Activated CD8-positive, alpha-beta T cell treated with anti-CD3 and anti-CD28 coated beads for 36 hours (primary cell): Measurements from ENCODE around the gene CCDC3. TPM values are rescaled to one million over a fixed set of nuclear protein-coding genes. Genes with fewer than 3 reads are reported as not detected.
"Not testable (repeated sequence)": the region's sequence is repeated elsewhere in the genome, so short reads cannot be mapped to it uniquely, and the experiment has no call there.

ENCODE experiments used
- ATAC-seq: fragments of 200-7000 bp; cut with Tn5 transposase; one replicate; pipeline ENCODE4 v1.10.0; 2021; ENCODE audit warnings: mild to moderate bottlenecking, moderate library complexity
- CTCF ChIA-PET: fragments of 350-600 bp; sonication (Branson Sonifier 250); formaldehyde crosslinking; loops from one replicate; lab custom pipeline; 2021; ENCODE audit warnings: antibody characterized with exemption; lab: Charles Lee
- POLR2A ChIA-PET: fragments of 350-600 bp; sonication (Branson Sonifier 250); formaldehyde crosslinking; loops from one replicate; lab custom pipeline; 2021; ENCODE audit warnings: antibody characterized with exemption; lab: Charles Lee
- DNase-seq: peaks from one replicate; pipeline ENCODE4 v3.0.0-alpha.2; 2020
- H3K27ac Mint-ChIP-seq: one replicate; pipeline ENCODE4 v1.8.0; 2021; ENCODE audit warnings: mild to moderate bottlenecking, mixed read lengths
- H3K27me3 Mint-ChIP-seq: one replicate; pipeline ENCODE4 v1.8.0; 2021; ENCODE audit warnings: mixed read lengths
- H3K36me3 Mint-ChIP-seq: one replicate; pipeline ENCODE4 v1.8.0; 2021; ENCODE audit warnings: low read depth, mixed read lengths
- H3K4me1 Mint-ChIP-seq: one replicate; pipeline ENCODE4 v1.8.0; 2021; ENCODE audit warnings: low read depth, mixed read lengths
- H3K4me3 Mint-ChIP-seq: one replicate; pipeline ENCODE4 v1.8.0; 2021; ENCODE audit warnings: mild to moderate bottlenecking, moderate library complexity, mixed read lengths
- H3K9me3 Mint-ChIP-seq: one replicate; pipeline ENCODE4 v1.8.0; 2021; ENCODE audit warnings: mixed read lengths
- intact Hi-C: fragments of 100-400 bp; cut with micrococcal nuclease; formaldehyde crosslinking; loops from one replicate; pipeline ENCODE4 v1.10.0; 2022
- total RNA-seq, 2 experiments: library from RNA; stranded (reverse); gene quantifications; one replicate each; pipeline ENCODE4 v1.2.3, GENCODE V29; 2021
- TF ChIP-seq, protein P1 (sequence below): fragments of 200-600 bp; IDR thresholded peaks from one replicate; pipeline ENCODE4 v1.8.0; 2022; ENCODE audit warnings: antibody characterized with exemption, mild to moderate bottlenecking

CCDC3 gene
- total RNA-seq, 2 experiments from 2014 or later, result not detected

DNA sequence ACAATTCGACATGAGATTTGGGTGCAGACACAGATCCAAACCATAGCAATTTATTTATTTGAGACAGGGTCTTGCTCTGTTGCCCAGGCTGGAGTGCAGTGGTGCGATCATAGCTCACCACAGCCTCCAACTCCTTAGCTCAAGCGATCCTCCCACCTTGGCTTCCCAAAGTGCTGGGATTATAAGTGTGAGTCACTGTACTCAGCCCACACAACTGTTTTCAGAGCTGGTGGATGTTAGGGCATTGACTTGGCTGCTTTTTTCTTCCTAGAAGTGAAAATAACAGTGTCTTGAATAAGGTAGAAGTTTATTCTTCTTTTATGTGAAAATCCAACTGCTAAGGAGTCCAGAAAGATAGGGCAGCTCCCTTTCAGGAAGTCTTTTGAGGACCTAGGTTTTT lies 132.1 kb downstream of the CCDC3 start:
- no peak overlapping the region for H3K27ac Mint-ChIP-seq
- intact Hi-C loops, result no loop called here
- H3K9me3 Mint-ChIP-seq, result no peaks in the 10 kb centered on the region
- TF ChIP-seq, protein P1, sequence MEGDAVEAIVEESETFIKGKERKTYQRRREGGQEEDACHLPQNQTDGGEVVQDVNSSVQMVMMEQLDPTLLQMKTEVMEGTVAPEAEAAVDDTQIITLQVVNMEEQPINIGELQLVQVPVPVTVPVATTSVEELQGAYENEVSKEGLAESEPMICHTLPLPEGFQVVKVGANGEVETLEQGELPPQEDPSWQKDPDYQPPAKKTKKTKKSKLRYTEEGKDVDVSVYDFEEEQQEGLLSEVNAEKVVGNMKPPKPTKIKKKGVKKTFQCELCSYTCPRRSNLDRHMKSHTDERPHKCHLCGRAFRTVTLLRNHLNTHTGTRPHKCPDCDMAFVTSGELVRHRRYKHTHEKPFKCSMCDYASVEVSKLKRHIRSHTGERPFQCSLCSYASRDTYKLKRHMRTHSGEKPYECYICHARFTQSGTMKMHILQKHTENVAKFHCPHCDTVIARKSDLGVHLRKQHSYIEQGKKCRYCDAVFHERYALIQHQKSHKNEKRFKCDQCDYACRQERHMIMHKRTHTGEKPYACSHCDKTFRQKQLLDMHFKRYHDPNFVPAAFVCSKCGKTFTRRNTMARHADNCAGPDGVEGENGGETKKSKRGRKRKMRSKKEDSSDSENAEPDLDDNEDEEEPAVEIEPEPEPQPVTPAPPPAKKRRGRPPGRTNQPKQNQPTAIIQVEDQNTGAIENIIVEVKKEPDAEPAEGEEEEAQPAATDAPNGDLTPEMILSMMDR, result no peak
- H3K4me1 Mint-ChIP-seq, result no peaks in the 10 kb centered on the region
- ATAC-seq (no peak), DNase-seq (no peak)
- H3K36me3 Mint-ChIP-seq, result no peaks in the 10 kb centered on the region
- ChIA-PET POLR2A (no interaction called here), CTCF (interaction anchor here (0.9 to 1.4 kb wide), 3 partner anchors 12 to 87 kb away, joined by 3 to 4 read pairs (median 3); no protein-coding TSS in a partner anchor)
- H3K27me3 Mint-ChIP-seq, result no peaks in the 10 kb centered on the region
- H3K4me3 Mint-ChIP-seq, result no peak overlapping the region

DNA sequence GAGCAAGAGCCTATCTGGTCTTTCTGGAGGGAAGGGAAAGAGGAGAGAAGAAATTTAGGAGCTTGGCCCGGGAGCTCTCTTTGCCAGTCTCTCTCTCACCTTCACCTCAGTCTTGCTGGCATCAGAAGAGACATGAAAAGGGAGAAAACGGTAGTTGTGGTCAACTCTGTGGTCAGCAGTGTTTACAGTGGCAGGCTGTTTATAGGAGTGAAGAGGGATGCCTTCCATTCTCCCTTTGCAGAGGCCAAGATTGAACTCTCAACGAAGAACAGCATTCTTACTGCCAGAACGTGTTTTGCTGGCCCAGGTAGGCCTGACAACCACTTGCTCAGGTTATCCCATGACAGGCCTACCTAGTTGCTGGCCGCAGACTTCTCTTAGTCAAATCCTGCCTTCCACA lies 133.3 kb downstream of the CCDC3 start:
- no peaks in the 10 kb centered on the region for H3K36me3 Mint-ChIP-seq
- CTCF ChIA-PET, result no interaction called here
- ATAC-seq (no peak), DNase-seq (no peak)
- no peaks in the 10 kb centered on the region for H3K9me3 Mint-ChIP-seq
- intact Hi-C loops, result no loop called here
- TF ChIP-seq, protein P1, result no peak
- no peaks in the 10 kb centered on the region for H3K4me1 Mint-ChIP-seq
- no peak overlapping the region for H3K27ac Mint-ChIP-seq
- POLR2A ChIA-PET, result no interaction called here
- no peaks in the 10 kb centered on the region for H3K27me3 Mint-ChIP-seq
- H3K4me3 Mint-ChIP-seq, result no peak overlapping the region

DNA sequence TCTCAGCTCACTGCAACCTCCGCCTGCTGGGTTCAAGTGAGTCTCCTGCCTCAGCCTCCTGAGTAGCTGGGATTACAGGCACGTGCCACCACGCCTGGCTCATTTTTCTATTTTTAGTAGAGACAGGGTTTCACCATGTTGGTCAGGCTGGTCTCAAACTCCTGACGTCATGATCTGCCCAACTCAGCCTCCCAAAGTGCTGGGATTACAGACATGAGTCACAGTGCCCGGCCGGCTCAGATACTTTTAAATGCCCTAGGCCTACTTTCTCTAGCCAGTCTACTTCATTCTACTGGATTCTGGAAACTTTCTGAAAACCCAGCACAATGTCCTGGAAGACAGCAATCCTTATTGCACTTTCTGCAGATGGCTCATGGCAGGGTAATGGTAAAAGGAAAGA lies 136.0 kb downstream of the CCDC3 start:
- DNase-seq, intact Hi-C loops: not testable (repeated sequence)

DNA sequence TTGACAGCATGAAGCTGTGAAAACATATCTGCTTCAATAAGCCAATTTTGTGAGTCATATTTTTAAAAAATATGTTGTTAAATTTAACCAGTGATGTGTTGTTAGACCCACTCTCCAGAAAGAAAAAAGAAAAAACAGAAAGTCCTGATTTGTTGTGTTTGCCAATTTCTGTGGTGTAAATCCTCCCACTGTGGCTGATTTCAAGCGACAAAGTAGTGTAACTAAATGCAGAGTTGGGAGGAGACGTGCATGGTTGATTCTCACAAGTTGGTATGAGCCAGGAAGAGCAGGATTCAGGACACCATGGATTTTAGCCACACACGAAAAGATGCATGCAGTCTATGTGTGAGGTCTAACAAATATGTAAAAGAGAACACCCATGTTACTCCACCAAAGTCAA lies 139.1 kb downstream of the CCDC3 start:
- POLR2A ChIA-PET, result no interaction called here
- no peaks in the 10 kb centered on the region for H3K4me1 Mint-ChIP-seq

More for the DNA sequence above, 136.0 kb downstream of the CCDC3 start:
- H3K27me3 Mint-ChIP-seq, H3K27ac Mint-ChIP-seq, H3K36me3 Mint-ChIP-seq, H3K4me3 Mint-ChIP-seq, H3K9me3 Mint-ChIP-seq, ATAC-seq, POLR2A ChIA-PET, CTCF ChIA-PET, H3K4me1 Mint-ChIP-seq: not testable (repeated sequence)

DNA sequence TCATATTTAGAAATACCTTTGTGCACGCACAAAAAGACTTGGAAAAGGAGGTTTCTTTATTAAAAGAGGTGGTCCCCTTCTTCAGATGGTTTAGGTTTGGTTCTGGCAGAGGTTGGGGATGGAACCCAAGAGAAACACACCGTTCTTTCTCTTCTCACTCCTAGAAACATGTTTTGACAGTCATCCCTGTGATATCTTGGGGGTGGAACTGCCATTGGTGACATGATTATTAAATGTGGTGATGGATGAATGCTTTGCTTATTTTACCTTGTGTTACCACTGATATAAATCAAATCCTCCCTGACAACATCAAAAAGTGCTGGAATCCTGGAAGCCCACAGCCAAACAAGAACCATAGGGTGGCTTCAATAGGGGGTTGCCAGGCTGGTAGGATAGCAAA lies 146.5 kb downstream of the CCDC3 start:
- no peaks in the 10 kb centered on the region for H3K9me3 Mint-ChIP-seq
- no peaks in the 10 kb centered on the region for H3K36me3 Mint-ChIP-seq
- POLR2A ChIA-PET, result no interaction called here
- intact Hi-C loops, result no loop called here
- ATAC-seq, result no peak
- H3K27me3 Mint-ChIP-seq, result peaks cover 11% of the 10 kb centered on the region
- DNase-seq, result no peak
- TF ChIP-seq, protein P1, result no peak
- H3K4me3 Mint-ChIP-seq, result no peak overlapping the region
- CTCF ChIA-PET, result interaction anchor here (2.0 kb wide), 1 partner anchor 47 kb away, joined by 7 read pairs; no protein-coding TSS in a partner anchor
- no peaks in the 10 kb centered on the region for H3K4me1 Mint-ChIP-seq
- H3K27ac Mint-ChIP-seq, result no peak overlapping the region

More for the DNA sequence above, 139.1 kb downstream of the CCDC3 start:
- DNase-seq (no peak), ATAC-seq (no peak)
- CTCF ChIA-PET, result no interaction called here
- no peaks in the 10 kb centered on the region for H3K36me3 Mint-ChIP-seq
- intact Hi-C loops, result no loop called here
- no peak overlapping the region for H3K27ac Mint-ChIP-seq
- peaks cover 3% of the 10 kb centered on the region for H3K27me3 Mint-ChIP-seq
- no peak overlapping the region for H3K4me3 Mint-ChIP-seq
- H3K9me3 Mint-ChIP-seq, result no peaks in the 10 kb centered on the region
- TF ChIP-seq, protein P1, result no peak

DNA sequence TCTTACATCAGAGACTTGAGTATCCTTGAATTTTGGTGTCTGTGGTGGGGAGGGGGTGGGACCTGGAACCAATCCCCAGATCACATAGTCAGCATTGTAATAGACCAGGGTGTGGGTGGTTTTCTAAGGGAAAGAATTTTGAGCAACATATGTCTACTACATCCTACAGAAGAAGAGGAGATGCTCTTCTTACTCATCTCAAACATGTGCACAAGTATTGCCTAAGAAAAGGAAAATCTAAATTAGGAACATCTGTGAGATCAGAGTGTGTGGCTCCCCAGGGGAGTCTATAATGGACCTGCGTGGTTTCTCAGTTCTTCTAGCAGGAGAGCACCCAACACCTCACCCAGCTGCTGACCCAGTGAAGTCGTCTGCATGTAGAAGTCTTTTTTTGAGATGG lies 148.8 kb downstream of the CCDC3 start:
- H3K36me3 Mint-ChIP-seq, result no peaks in the 10 kb centered on the region
- no peak overlapping the region for H3K4me3 Mint-ChIP-seq
- TF ChIP-seq, protein P1, result no peak
- DNase-seq (no peak), ATAC-seq (no peak)
- ChIA-PET CTCF (no interaction called here), POLR2A (no interaction called here)
- H3K27ac Mint-ChIP-seq, result no peak overlapping the region
- peaks cover 6% of the 10 kb centered on the region for H3K4me1 Mint-ChIP-seq
- intact Hi-C loops, result no loop called here
- no peaks in the 10 kb centered on the region for H3K9me3 Mint-ChIP-seq
- H3K27me3 Mint-ChIP-seq, result peaks cover 15% of the 10 kb centered on the region
